Measurements from ENCODE around the gene NEMP1.
"Not testable (repeated sequence)": the region's sequence is repeated elsewhere in the genome, so short reads cannot be mapped to it uniquely, and the experiment has no call there.

- TF ChIP-seq CTCF (conservative IDR thresholded peaks at IDR 0.05; ENCODE audit: low read depth, low read length); EZH2 (IDR thresholded peaks at IDR 0.05; ENCODE audit: low read length, unreplicated experiment); EZH2phosphoT487 (IDR thresholded peaks at IDR 0.05; ENCODE audit: borderline replicate concordance, low read length): not testable (repeated sequence)
These were observed 4.8 kb downstream of the NEMP1 start for GRCh38 chr12:57073566-57074450.
